Neural cell (in vitro differentiated cells): ENCODE data around the gene ABI3BP. TPM values are rescaled to one million over a fixed set of nuclear protein-coding genes. Genes with fewer than 3 reads are reported as not detected.

ENCODE experiments used
- H2AFZ ChIP-seq: fragments of 200-600, 300-800 bp; sonication (generic), shearing (Covaris generic); 2 replicates; pipeline ENCODE4 v1.6.0; 2014; ENCODE audit warnings: low read depth, mild to moderate bottlenecking, antibody characterized with exemption, low read length, moderate library complexity
- H3F3A ChIP-seq: fragments of 200-600 bp; shearing (Covaris generic); 2 replicates; pipeline ENCODE4 v1.6.1; 2016; ENCODE audit warnings: mild to moderate bottlenecking, moderate library complexity, mixed read lengths, antibody characterized with exemption, low read length; ENCODE audit not compliant: insufficient read depth, poor library complexity, severe bottlenecking
- H3K27ac ChIP-seq: fragments of 200-600, 300-800 bp; sonication (generic), shearing (Covaris generic); 2 replicates; pipeline ENCODE4 v1.5.1; 2014; ENCODE audit warnings: mild to moderate bottlenecking, low read length, moderate library complexity
- H3K27me3 ChIP-seq: fragments of 300-800, 200-600 bp; sonication (generic), shearing (Covaris generic); 2 replicates; pipeline ENCODE4 v1.6.0; 2014; ENCODE audit warnings: mild to moderate bottlenecking, low read depth, low read length, moderate library complexity; ENCODE audit not compliant: insufficient read depth
- H3K36me3 ChIP-seq: fragments of 300-800, 200-600 bp; sonication (generic), shearing (Covaris generic); 2 replicates; pipeline ENCODE4 v1.5.1; 2014; ENCODE audit warnings: mild to moderate bottlenecking, antibody characterized with exemption, low read length, moderate library complexity; ENCODE audit not compliant: insufficient read depth
- H3K4me2 ChIP-seq: fragments of 300-800, 200-600 bp; sonication (generic), shearing (Covaris generic); 2 replicates; pipeline ENCODE4 v1.6.0; 2014; ENCODE audit warnings: mild to moderate bottlenecking, low read length
- H3K4me3 ChIP-seq: fragments of 300-800, 200-600 bp; sonication (generic), shearing (Covaris generic); 2 replicates; pipeline ENCODE4 v1.5.1; 2014; ENCODE audit warnings: mild to moderate bottlenecking, low read length, moderate library complexity
- H3K79me2 ChIP-seq: fragments of 200-600 bp; shearing (Covaris generic); replicated peaks from 2 replicates; pipeline ENCODE4 v1.6.0; 2014; ENCODE audit warnings: mild to moderate bottlenecking, low read length, moderate library complexity; ENCODE audit not compliant: insufficient read depth
- H3K9ac ChIP-seq: fragments of 300-800, 200-600 bp; sonication (generic), shearing (Covaris generic); 2 replicates; pipeline ENCODE4 v1.6.1; 2016; ENCODE audit warnings: mild to moderate bottlenecking, low read length, mixed read lengths
- H3K9me2 ChIP-seq: fragments of 200-600 bp; shearing (Covaris generic); 2 replicates; pipeline ENCODE4 v1.6.1; 2016; ENCODE audit warnings: mild to moderate bottlenecking, low read length, mixed read lengths; ENCODE audit not compliant: insufficient read depth
- H3K9me3 ChIP-seq: fragments of 200-600, 300-800 bp; sonication (generic), shearing (Covaris generic); 2 replicates; pipeline ENCODE4 v1.6.1; 2016; ENCODE audit warnings: mild to moderate bottlenecking, mixed run types, low read length, moderate library complexity, mixed read lengths
- H4K20me1 ChIP-seq: fragments of 200-600 bp; shearing (Covaris generic); 2 replicates; pipeline ENCODE4 v1.6.1; 2016; ENCODE audit warnings: mild to moderate bottlenecking, mixed run types; ENCODE audit not compliant: insufficient read depth
- EP300 ChIP-seq: fragments of 450-650 bp; conservative IDR thresholded peaks from 2 replicates; pipeline ENCODE4 v1.6.1; 2014; ENCODE audit warnings: antibody characterized with exemption, mild to moderate bottlenecking, moderate library complexity; ENCODE audit not compliant: poor library complexity, severe bottlenecking
- EZH2 ChIP-seq: fragments of 200-600, 300-800 bp; shearing (Covaris generic), sonication (generic); IDR thresholded peaks from 2 replicates; pipeline ENCODE4 v1.6.1; 2014; ENCODE audit warnings: antibody characterized with exemption, low read length, borderline replicate concordance, mild to moderate bottlenecking; ENCODE audit not compliant: insufficient read depth, poor library complexity, severe bottlenecking
- MXI1 ChIP-seq: fragments of 450-650 bp; conservative IDR thresholded peaks from 2 replicates; pipeline ENCODE4 v1.6.1; 2014; ENCODE audit warnings: antibody characterized with exemption, mild to moderate bottlenecking; ENCODE audit not compliant: poor library complexity, severe bottlenecking
- POLR2AphosphoS5 ChIP-seq: IDR thresholded peaks from 2 replicates; pipeline ENCODE4 v1.6.1; 2012
- RAD21 ChIP-seq: fragments of 450-650 bp; conservative IDR thresholded peaks from 2 replicates; pipeline ENCODE4 v1.6.1; 2014; ENCODE audit warnings: antibody characterized with exemption, mild to moderate bottlenecking, moderate library complexity
- SMC3 ChIP-seq: fragments of 450-650 bp; conservative IDR thresholded peaks from 2 replicates; pipeline ENCODE4 v1.6.1; 2014; ENCODE audit warnings: antibody characterized with exemption, mild to moderate bottlenecking, moderate library complexity; ENCODE audit not compliant: poor library complexity
- TAF1 ChIP-seq: IDR thresholded peaks from 2 replicates; pipeline ENCODE4 v1.6.1; 2012; ENCODE audit warnings: low read depth
- polyA plus RNA-seq: library from polyadenylated mRNA; depleted of rRNA; stranded (reverse); fragments of >200 nt; gene quantifications from 2 replicates; pipeline ENCODE4 v1.2.3, GENCODE V29; 2014
- TF ChIP-seq, protein P1 (sequence below): fragments of 450-650 bp; IDR thresholded peaks from 2 replicates; pipeline ENCODE4 v1.5.1; 2014; ENCODE audit warnings: antibody characterized with exemption, mild to moderate bottlenecking, moderate library complexity; ENCODE audit not compliant: poor library complexity, severe bottlenecking
- TF ChIP-seq, protein P2 (sequence below): IDR thresholded peaks from 2 replicates; pipeline ENCODE4 v1.6.1; 2012; ENCODE audit warnings: borderline replicate concordance

The ABI3BP gene
- polyA plus RNA-seq, 1 donor from 2014 or later: not detected

DNA sequence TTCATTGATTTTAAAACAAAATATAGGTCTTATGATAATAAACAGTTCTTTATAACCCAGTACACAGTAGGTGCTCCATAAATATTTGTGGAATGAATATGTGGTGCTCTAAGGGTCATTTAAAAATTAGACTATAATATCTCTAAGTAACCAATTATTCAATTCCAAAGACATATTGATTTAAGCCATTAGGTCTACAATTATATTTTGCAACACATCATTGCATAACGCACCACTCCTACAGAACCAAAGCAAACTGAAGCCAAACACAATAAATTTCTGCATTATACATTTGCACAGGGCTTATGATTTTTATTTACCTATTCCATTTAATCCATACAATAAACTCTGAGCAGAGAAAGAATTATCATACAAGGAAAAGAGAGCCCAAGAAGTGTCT lies 104.3 kb downstream of the ABI3BP start:
- H4K20me1 ChIP-seq: no peaks in the 10 kb centered on the region
- H3K9me3 ChIP-seq: no peaks in the 10 kb centered on the region
- H3K4me2 ChIP-seq: no peak overlapping the region
- H3K27me3 ChIP-seq: no peaks in the 10 kb centered on the region
- no peaks in the 10 kb centered on the region for H3K9me2 ChIP-seq
- no peak overlapping the region for H3K4me3 ChIP-seq
- H2AFZ ChIP-seq: no peak overlapping the region
- TF ChIP-seq, protein P1, sequence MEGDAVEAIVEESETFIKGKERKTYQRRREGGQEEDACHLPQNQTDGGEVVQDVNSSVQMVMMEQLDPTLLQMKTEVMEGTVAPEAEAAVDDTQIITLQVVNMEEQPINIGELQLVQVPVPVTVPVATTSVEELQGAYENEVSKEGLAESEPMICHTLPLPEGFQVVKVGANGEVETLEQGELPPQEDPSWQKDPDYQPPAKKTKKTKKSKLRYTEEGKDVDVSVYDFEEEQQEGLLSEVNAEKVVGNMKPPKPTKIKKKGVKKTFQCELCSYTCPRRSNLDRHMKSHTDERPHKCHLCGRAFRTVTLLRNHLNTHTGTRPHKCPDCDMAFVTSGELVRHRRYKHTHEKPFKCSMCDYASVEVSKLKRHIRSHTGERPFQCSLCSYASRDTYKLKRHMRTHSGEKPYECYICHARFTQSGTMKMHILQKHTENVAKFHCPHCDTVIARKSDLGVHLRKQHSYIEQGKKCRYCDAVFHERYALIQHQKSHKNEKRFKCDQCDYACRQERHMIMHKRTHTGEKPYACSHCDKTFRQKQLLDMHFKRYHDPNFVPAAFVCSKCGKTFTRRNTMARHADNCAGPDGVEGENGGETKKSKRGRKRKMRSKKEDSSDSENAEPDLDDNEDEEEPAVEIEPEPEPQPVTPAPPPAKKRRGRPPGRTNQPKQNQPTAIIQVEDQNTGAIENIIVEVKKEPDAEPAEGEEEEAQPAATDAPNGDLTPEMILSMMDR: no peak
- TF ChIP-seq RAD21 (no peak), MXI1 (no peak), SMC3 (no peak), POLR2AphosphoS5 (no peak), EZH2 (no peak), TAF1 (no peak), EP300 (no peak)
- TF ChIP-seq, protein P2, sequence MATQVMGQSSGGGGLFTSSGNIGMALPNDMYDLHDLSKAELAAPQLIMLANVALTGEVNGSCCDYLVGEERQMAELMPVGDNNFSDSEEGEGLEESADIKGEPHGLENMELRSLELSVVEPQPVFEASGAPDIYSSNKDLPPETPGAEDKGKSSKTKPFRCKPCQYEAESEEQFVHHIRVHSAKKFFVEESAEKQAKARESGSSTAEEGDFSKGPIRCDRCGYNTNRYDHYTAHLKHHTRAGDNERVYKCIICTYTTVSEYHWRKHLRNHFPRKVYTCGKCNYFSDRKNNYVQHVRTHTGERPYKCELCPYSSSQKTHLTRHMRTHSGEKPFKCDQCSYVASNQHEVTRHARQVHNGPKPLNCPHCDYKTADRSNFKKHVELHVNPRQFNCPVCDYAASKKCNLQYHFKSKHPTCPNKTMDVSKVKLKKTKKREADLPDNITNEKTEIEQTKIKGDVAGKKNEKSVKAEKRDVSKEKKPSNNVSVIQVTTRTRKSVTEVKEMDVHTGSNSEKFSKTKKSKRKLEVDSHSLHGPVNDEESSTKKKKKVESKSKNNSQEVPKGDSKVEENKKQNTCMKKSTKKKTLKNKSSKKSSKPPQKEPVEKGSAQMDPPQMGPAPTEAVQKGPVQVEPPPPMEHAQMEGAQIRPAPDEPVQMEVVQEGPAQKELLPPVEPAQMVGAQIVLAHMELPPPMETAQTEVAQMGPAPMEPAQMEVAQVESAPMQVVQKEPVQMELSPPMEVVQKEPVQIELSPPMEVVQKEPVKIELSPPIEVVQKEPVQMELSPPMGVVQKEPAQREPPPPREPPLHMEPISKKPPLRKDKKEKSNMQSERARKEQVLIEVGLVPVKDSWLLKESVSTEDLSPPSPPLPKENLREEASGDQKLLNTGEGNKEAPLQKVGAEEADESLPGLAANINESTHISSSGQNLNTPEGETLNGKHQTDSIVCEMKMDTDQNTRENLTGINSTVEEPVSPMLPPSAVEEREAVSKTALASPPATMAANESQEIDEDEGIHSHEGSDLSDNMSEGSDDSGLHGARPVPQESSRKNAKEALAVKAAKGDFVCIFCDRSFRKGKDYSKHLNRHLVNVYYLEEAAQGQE: no peak
- no peak overlapping the region for H3K9ac ChIP-seq
- no peaks in the 10 kb centered on the region for H3K36me3 ChIP-seq
- no peak overlapping the region for H3K27ac ChIP-seq
- no peaks in the 10 kb centered on the region for H3F3A ChIP-seq
- H3K79me2 ChIP-seq: no peaks in the 10 kb centered on the region

DNA sequence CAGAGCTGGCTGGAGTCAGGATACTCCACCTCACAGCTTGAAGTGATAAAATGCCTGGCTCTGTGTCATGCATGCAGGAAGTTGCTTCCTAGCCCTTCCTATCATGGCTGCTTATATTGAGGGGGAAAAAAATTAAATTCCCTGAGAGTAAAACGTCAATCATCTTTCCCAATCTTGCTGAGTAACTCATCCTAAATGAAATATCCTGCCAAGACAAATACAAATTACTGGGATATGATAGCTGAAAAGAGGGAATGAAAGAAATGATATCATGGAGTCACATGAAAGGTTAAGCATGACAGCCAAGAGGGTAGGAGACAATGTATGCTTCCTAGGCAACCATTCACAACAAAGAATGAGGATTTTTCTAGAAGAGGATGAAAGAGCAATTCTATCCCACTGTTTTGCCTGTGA lies 110.6 kb downstream of the ABI3BP start:
- no peak overlapping the region for H3K9ac ChIP-seq
- no peaks in the 10 kb centered on the region for H3K27me3 ChIP-seq
- H3K36me3 ChIP-seq: no peaks in the 10 kb centered on the region
- no peak overlapping the region for H3K4me2 ChIP-seq
- H4K20me1 ChIP-seq: no peaks in the 10 kb centered on the region
- no peaks in the 10 kb centered on the region for H3K79me2 ChIP-seq
- no peaks in the 10 kb centered on the region for H3K9me3 ChIP-seq
- H3F3A ChIP-seq: no peaks in the 10 kb centered on the region
- H2AFZ ChIP-seq: no peak overlapping the region
- no peak overlapping the region for H3K4me3 ChIP-seq
- H3K9me2 ChIP-seq: no peaks in the 10 kb centered on the region
- peak overlapping the region; percentile 22 for H3K27ac ChIP-seq
- no peak for TF ChIP-seq SMC3
- TF ChIP-seq, protein P2: peak; percentile 57
